K562 (cell line): ENCODE measurements around the gene ZBTB49. TPM values are rescaled to one million over a fixed set of nuclear protein-coding genes. Genes with fewer than 3 reads are reported as not detected.

Source experiments
- CREM ChIP-seq: IDR thresholded peaks from 2 replicates; pipeline ENCODE4 v1.6.1; 2014; ENCODE audit warnings: antibody characterized with exemption, low read depth
- DPF2 ChIP-seq: fragments of 450-650 bp; IDR thresholded peaks from 2 replicates; pipeline ENCODE4 v1.6.1; 2016
- GATAD2A ChIP-seq: fragments of 450-650 bp; IDR thresholded peaks from 2 replicates; pipeline ENCODE4 v1.6.1; 2017
- NCOR1 ChIP-seq: fragments of 450-650 bp; IDR thresholded peaks from 2 replicates; pipeline ENCODE4 v1.6.1; 2016; ENCODE audit warnings: mild to moderate bottlenecking, moderate library complexity
- NFE2L1 ChIP-seq: fragments of 450-650 bp; IDR thresholded peaks from 2 replicates; pipeline ENCODE4 v1.6.1; 2016; ENCODE audit warnings: missing genetic modification characterization, low read depth, mild to moderate bottlenecking, missing compliant biosample characterization, moderate library complexity, borderline replicate concordance
- POLR3G ChIP-seq: IDR thresholded peaks from 2 replicates; pipeline ENCODE4 v1.6.1; 2011; ENCODE audit not compliant: insufficient read length, insufficient replicate concordance; ENCODE audit errors: extremely low read depth
- RAD51 ChIP-seq: fragments of 450-650 bp; IDR thresholded peaks from 2 replicates; pipeline ENCODE4 v1.7.1; 2016; ENCODE audit warnings: low read depth, mild to moderate bottlenecking, borderline replicate concordance
- SMAD4 ChIP-seq: fragments of 250-450 bp; sonication (Bioruptor Pico); conservative IDR thresholded peaks from 2 replicates; pipeline ENCODE4 v1.8.0; 2021; ENCODE audit warnings: inconsistent platforms, mild to moderate bottlenecking, moderate library complexity
- SMARCB1 ChIP-seq: IDR thresholded peaks from 2 replicates; pipeline ENCODE4 v1.6.1; 2011; ENCODE audit warnings: improper control_type of control experiment, low read depth; ENCODE audit not compliant: insufficient read length
- SRSF1 ChIP-seq: fragments of 200-400 bp; formaldehyde crosslinking; IDR thresholded peaks from 2 replicates; pipeline ENCODE4 v1.6.1; 2017; ENCODE audit warnings: mild to moderate bottlenecking, low read depth, low read length, moderate library complexity
- XRCC4 ChIP-seq: IDR thresholded peaks from one replicate; pipeline ENCODE4 v1.6.1; 2011; ENCODE audit not compliant: insufficient read depth, insufficient read length; ENCODE audit errors: extremely low read depth
- ZNF3 ChIP-seq: fragments of 250-450 bp; sonication (Bioruptor Pico); IDR thresholded peaks from 2 replicates; pipeline ENCODE4 v1.5.0; 2021; ENCODE audit warnings: mild to moderate bottlenecking, moderate library complexity
- ZNF77 ChIP-seq: fragments of 250-450 bp; sonication (Bioruptor Pico); IDR thresholded peaks from 2 replicates; pipeline ENCODE4 v1.5.0; 2020
- polyA plus RNA-seq, 8 experiments: library from polyadenylated mRNA; depleted of rRNA in 4 of 8; stranded (reverse) in 5 of 8; unstranded in 3 of 8; fragments of >200 nt; fragmentation: Nextera tagmentation in 2 of 8; fragmentation: Illumina TruSeq in 1 of 8; extraction: Ambion mirVana in 2 of 8; extraction: Trizol in 1 of 8; gene quantifications; 2 replicates each; pipeline versions ENCODE4 v1.2.1 to v1.2.3, GENCODE V29; 2011 to 2014; ENCODE audit warnings: inconsistent platforms in 1 of 8, missing spikeins in 1 of 8
- total RNA-seq, 7 experiments: library from RNA; depleted of rRNA in 6 of 7; stranded (reverse); fragments of >200 nt in 6 of 7; fragmentation: Illumina TruSeq in 2 of 7; extraction: Trizol in 2 of 7; gene quantifications; 2 replicates each; pipeline versions ENCODE4 v1.2.1 to v1.2.3, GENCODE V29; 2011 to 2021; ENCODE audit warnings: low replicate concordance in 1 of 7
- TF ChIP-seq, protein P1 (sequence below): IDR thresholded peaks from 3 replicates; pipeline ENCODE4 v1.6.1; 2011; ENCODE audit warnings: borderline replicate concordance, mild to moderate bottlenecking; ENCODE audit not compliant: insufficient read length, insufficient read depth
- TF ChIP-seq, protein P2 (sequence below): sonication (generic); formaldehyde crosslinking; IDR thresholded peaks from 2 replicates; pipeline ENCODE4 v1.5.0; 2020; ENCODE audit warnings: missing genetic modification reagents

ZBTB49 gene
- total and polyA plus RNA-seq, 9 of the 15 experiments (the other 6 are each of a cell fraction or from before 2014, with no cell fraction given), result 0.49 to 8.0 (median 4.2) TPM

DNA sequence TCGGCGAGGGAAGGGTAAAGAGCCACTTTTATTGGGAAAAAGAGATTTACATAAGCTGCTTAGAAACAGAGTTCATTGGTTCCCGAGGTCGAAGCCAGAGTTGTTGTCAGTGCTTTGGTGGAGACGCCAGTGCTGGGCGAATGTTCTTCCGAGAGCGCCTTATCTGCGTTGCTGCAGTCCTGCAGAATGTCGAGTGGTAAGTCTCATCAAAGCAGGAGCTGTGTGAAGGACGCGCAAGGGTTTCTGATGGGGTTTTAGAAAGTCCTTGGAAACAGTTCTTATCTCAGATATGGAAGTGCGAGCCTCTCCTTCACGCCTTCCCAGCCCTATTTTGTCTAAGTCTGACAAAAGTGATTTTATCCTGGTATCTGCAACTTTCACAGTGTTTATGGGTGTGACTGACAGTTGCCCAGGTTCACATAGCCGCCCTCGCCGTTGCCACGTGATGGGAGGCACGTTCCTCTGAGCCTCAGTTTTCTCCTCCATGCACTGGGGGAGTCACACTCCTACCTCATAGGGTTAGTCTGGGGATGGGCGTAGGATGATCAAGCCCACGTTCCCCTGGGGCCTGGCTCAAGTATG, 49.5 kb downstream of the ZBTB49 start (continued):
- TF ChIP-seq CREM (peak; percentile 17; the same call in 1 of the 2 replicates), SRSF1 (no peak), NFE2L1 (no peak), NCOR1 (peak; percentile 72), SMAD4 (peak; percentile 94), RAD51 (peak; percentile 68; the same call in 1 of the 2 replicates), SMARCB1 (no peak), POLR3G (no peak), ZNF3 (CRISPR knock-in tag) (no peak), XRCC4 (no peak), GATAD2A (0 out of 2 replicates have a peak, but pooled peaks have one; percentile 38), ZNF77 (no peak), DPF2 (peak; percentile 75)
- TF ChIP-seq, protein P1, sequence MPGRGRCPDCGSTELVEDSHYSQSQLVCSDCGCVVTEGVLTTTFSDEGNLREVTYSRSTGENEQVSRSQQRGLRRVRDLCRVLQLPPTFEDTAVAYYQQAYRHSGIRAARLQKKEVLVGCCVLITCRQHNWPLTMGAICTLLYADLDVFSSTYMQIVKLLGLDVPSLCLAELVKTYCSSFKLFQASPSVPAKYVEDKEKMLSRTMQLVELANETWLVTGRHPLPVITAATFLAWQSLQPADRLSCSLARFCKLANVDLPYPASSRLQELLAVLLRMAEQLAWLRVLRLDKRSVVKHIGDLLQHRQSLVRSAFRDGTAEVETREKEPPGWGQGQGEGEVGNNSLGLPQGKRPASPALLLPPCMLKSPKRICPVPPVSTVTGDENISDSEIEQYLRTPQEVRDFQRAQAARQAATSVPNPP, result no peak
- TF ChIP-seq, protein P2, sequence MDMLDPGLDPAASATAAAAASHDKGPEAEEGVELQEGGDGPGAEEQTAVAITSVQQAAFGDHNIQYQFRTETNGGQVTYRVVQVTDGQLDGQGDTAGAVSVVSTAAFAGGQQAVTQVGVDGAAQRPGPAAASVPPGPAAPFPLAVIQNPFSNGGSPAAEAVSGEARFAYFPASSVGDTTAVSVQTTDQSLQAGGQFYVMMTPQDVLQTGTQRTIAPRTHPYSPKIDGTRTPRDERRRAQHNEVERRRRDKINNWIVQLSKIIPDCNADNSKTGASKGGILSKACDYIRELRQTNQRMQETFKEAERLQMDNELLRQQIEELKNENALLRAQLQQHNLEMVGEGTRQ, result peak; percentile 79
